Omental fat pad (tissue), 4 donors: ENCODE data around the gene SLC24A3. TPM values are rescaled to one million over a fixed set of nuclear protein-coding genes. Genes with fewer than 3 reads are reported as not detected.

ENCODE experiments used
- ATAC-seq: fragments of 150-250 bp; one replicate; pipeline ENCODE4 v1.9.1; 2016; ENCODE audit warnings: mild to moderate bottlenecking, moderate library complexity; ENCODE audit not compliant: low FRiP score
- DNase-seq: peaks from one replicate; pipeline ENCODE4 v3.0.0-alpha.2; 2019; ENCODE audit warnings: low spot score
- CTCF ChIP-seq, 3 donors: fragments of 450-650 bp; IDR thresholded peaks; one replicate each; pipeline ENCODE4 v1.5.1; 2016 to 2017; ENCODE audit warnings: antibody characterized with exemption in 3 of 3, mild to moderate bottlenecking in 3 of 3, moderate library complexity in 2 of 3
- total RNA-seq, 4 donors: library from RNA; depleted of rRNA; stranded (reverse); fragments of >200 nt; gene quantifications; one replicate each; pipeline ENCODE4 v1.1.0, GENCODE V29; 2016

Gene SLC24A3
- total RNA-seq, 4 donors from 2014 or later: 6.3 to 14.0 (median 9.2) TPM

GRCh38 chr20:19301142-19301541 is 88.7 kb downstream of the SLC24A3 start:
- DNase-seq: no peak
- no peak for TF ChIP-seq CTCF (IDR thresholded peaks at IDR 0.05)
- no peak for ATAC-seq

- ATAC-seq (no peak), DNase-seq (no peak)
- no peak for TF ChIP-seq CTCF (IDR thresholded peaks at IDR 0.05)
Observed at GRCh38 chr20:19301843-19302242, 89.4 kb downstream of the SLC24A3 start.

GRCh38 chr20:19302714-19303113 is 90.3 kb downstream of the SLC24A3 start:
- DNase-seq: no peak
- no peak for ATAC-seq
- TF ChIP-seq CTCF (IDR thresholded peaks at IDR 0.05): no peak

DNA sequence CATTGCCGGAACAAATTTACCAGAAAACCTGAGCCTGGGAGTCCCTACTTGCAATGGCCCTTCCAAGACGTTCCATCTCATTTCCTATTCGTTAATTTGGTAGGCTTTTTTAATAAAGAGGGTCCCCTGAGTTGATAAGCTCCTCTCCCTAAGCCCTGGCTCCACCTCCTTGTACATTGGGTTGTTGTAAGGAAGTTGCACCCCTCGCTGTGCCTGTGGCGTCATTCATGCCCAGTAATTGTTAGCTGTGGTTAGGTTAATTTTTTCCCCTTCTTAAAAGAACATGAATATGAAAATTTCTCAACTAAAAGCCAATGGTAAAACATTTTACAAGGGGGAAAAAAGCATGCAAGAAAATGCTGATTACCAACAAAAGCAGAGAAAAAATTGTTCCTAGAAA is 91.9 kb downstream of the SLC24A3 start:
- ATAC-seq: no peak
- TF ChIP-seq CTCF (IDR thresholded peaks at IDR 0.05): no peak

GRCh38 chr20:19304886-19305415 is 92.5 kb downstream of the SLC24A3 start:
- TF ChIP-seq CTCF (IDR thresholded peaks at IDR 0.05): no peak
- ATAC-seq (no peak), DNase-seq (no peak)

More for the DNA sequence above, 91.9 kb downstream of the SLC24A3 start:
- DNase-seq: no peak

- DNase-seq: no peak
- TF ChIP-seq CTCF (IDR thresholded peaks at IDR 0.05): no peak
- ATAC-seq: no peak
Observed at GRCh38 chr20:19308146-19308545, 95.7 kb downstream of the SLC24A3 start.

- no peak for ATAC-seq
- no peak for DNase-seq
- TF ChIP-seq CTCF (IDR thresholded peaks at IDR 0.05): no peak
Observed at GRCh38 chr20:19310541-19310940, 98.1 kb downstream of the SLC24A3 start.
